HepG2 (cell line): ENCODE measurements around the gene ZSCAN23. TPM values are rescaled to one million over a fixed set of nuclear protein-coding genes. Genes with fewer than 3 reads are reported as not detected.

Source experiments
- ATAC-seq: fragments of 200-7000 bp; cut with Tn5 transposase; 3 replicates; pipeline ENCODE4 v1.9.1; 2020; ENCODE audit warnings: mild to moderate bottlenecking, moderate library complexity
- BruUV-seq: library from RNA; stranded (reverse); fragments of 400-500 nt; replicated peaks from 2 replicates; lab custom pipeline; 2021; lab: Mats Ljungman, UMichigan
- CTCF ChIA-PET: fragments of 300-600 bp; formaldehyde crosslinking; extraction: SDS; loops from one replicate; lab custom pipeline; 2021; ENCODE audit warnings: low total read pairs, inconsistent platforms, low intra/inter-chr PET ratio; lab: Yijun Ruan, JAX
- POLR2A ChIA-PET: fragments of 350-600 bp; sonication (Branson Sonifier 250); formaldehyde crosslinking; loops from one replicate; lab custom pipeline; 2020; ENCODE audit warnings: antibody characterized with exemption, inconsistent platforms; lab: Yijun Ruan, JAX
- DNase-seq: peaks from one replicate; pipeline ENCODE4 v3.0.0-alpha.2; 2015; ENCODE audit warnings: low spot score
- FAIRE-seq: peaks from 3 replicates; lab custom pipeline; 2011; peaks lifted over from hg19 to GRCh38; lab: Jason Lieb, UNC
- H2AFZ ChIP-seq: one replicate; pipeline ENCODE4 v1.6.1; 2011; ENCODE audit warnings: low read length, inconsistent platforms
- H3K27ac ChIP-seq: fragments of 300-600 bp; 3 replicates; pipeline ENCODE4 v1.8.0; 2011; ENCODE audit warnings: mixed run types, mild to moderate bottlenecking, mixed read lengths, low read length, inconsistent platforms; ENCODE audit not compliant: insufficient read depth; ENCODE audit errors: extremely low read length
- H3K27me3 ChIP-seq, 2 experiments: fragments of 200-600 bp in 1 of 2; 2 replicates in 1 of 2; 3 replicates in 1 of 2; pipeline versions ENCODE4 v1.6.0 to v1.8.0; 2011; ENCODE audit warnings: low read length in 2 of 2, mild to moderate bottlenecking in 2 of 2, moderate library complexity in 2 of 2, inconsistent platforms in 1 of 2; ENCODE audit not compliant: insufficient read depth in 2 of 2, control insufficient read depth in 1 of 2
- H3K36me3 ChIP-seq, 2 experiments: fragments of 200-600 bp in 1 of 2; replicated peaks in 1 of 2; 2 replicates in 1 of 2; 3 replicates in 1 of 2; pipeline versions ENCODE4 v1.5.1 to v1.8.0; 2011; ENCODE audit warnings: low read length in 2 of 2, inconsistent platforms in 1 of 2; ENCODE audit not compliant: insufficient read depth in 2 of 2, control insufficient read depth in 1 of 2
- H3K4me1 ChIP-seq: 2 replicates; pipeline ENCODE4 v1.5.1; 2012; ENCODE audit warnings: low read length, inconsistent platforms; ENCODE audit not compliant: insufficient read depth
- H3K4me2 ChIP-seq: 2 replicates; pipeline ENCODE4 v1.6.0; 2011; ENCODE audit warnings: low read depth, low read length, inconsistent platforms
- H3K4me3 ChIP-seq, 3 experiments: fragments of 200-600 bp in 1 of 3; sonication (generic), shearing (Covaris generic) in 1 of 3; replicated peaks in 1 of 3; 2 replicates each; pipeline ENCODE4 v1.5.1; 2011 to 2016; ENCODE audit warnings: low read length in 3 of 3, inconsistent platforms in 2 of 3, low read depth in 2 of 3, mild to moderate bottlenecking in 2 of 3, control low read depth in 1 of 3, mixed read lengths in 1 of 3; ENCODE audit not compliant: insufficient read depth in 1 of 3
- H3K79me2 ChIP-seq: one replicate; pipeline ENCODE4 v1.6.1; 2011; ENCODE audit warnings: low read length, inconsistent platforms; ENCODE audit not compliant: insufficient read depth
- H3K9ac ChIP-seq: 2 replicates; pipeline ENCODE4 v1.6.0; 2011; ENCODE audit warnings: mild to moderate bottlenecking, low read depth, low read length, inconsistent platforms; ENCODE audit not compliant: insufficient read depth
- H3K9me3 ChIP-seq: 2 replicates; pipeline ENCODE4 v1.5.1; 2012; ENCODE audit warnings: mild to moderate bottlenecking, low read length
- H4K20me1 ChIP-seq: 2 replicates; pipeline ENCODE4 v1.6.0; 2011; ENCODE audit warnings: inconsistent platforms, mild to moderate bottlenecking, low read length, moderate library complexity; ENCODE audit not compliant: insufficient read depth
- CHD2 ChIP-seq: IDR thresholded peaks from 2 replicates; pipeline ENCODE4 v1.6.1; 2011; ENCODE audit warnings: low read depth, low read length, improper control_type of control experiment
- RCOR2 ChIP-seq: IDR thresholded peaks from 2 replicates; pipeline ENCODE4 v1.6.1; 2016; ENCODE audit warnings: missing biosample characterization, missing genetic modification reagents
- REL ChIP-seq: sonication (generic); formaldehyde crosslinking; conservative IDR thresholded peaks from 2 replicates; pipeline ENCODE4 v1.8.0; 2022; ENCODE audit warnings: mild to moderate bottlenecking, missing genetic modification reagents, moderate library complexity
- ZBTB20 ChIP-seq: sonication (generic); formaldehyde crosslinking; IDR thresholded peaks from 2 replicates; pipeline ENCODE4 v1.8.1; 2023; ENCODE audit warnings: missing genetic modification reagents, low read depth, mild to moderate bottlenecking, borderline replicate concordance
- ZMAT3 ChIP-seq: sonication (generic); formaldehyde crosslinking; conservative IDR thresholded peaks from 2 replicates; pipeline ENCODE4 v1.7.0; 2021; ENCODE audit warnings: missing genetic modification reagents
- ZNF136 ChIP-seq: sonication (generic); formaldehyde crosslinking; IDR thresholded peaks from 2 replicates; pipeline ENCODE4 v1.8.1; 2022; ENCODE audit warnings: low read depth, mild to moderate bottlenecking, moderate library complexity, missing genetic modification reagents
- WGBS: methylation state at CpG from one replicate; pipeline ENCODE4 v1.1.6; 2017; ENCODE audit warnings: low lambda C conversion rate; 5-methylcytosine and 5-hydroxymethylcytosine counted together
- in situ Hi-C: cut with HindIII; loops from 2 replicates; pipeline ENCODE4 v1.10.0; 2017; ENCODE audit warnings: low pct_unique_long_range_greater_than_20kb; ENCODE audit not compliant: extremely low pct_ligation_motif_present
- intact Hi-C: fragments of 100-400 bp; cut with micrococcal nuclease; formaldehyde crosslinking; loops from one replicate; pipeline ENCODE4 v1.10.0; 2022; ENCODE audit not compliant: unreplicated experiment
- polyA plus RNA-seq, 8 experiments: library from polyadenylated mRNA; depleted of rRNA in 3 of 8; stranded (reverse) in 7 of 8; unstranded in 1 of 8; fragments of >200 nt; fragmentation: Illumina TruSeq in 4 of 8; extraction: Trizol in 4 of 8; gene quantifications; 2 replicates each; pipeline versions ENCODE4 v1.2.1 to v1.2.3, GENCODE V29; 2011 to 2016; ENCODE audit warnings: low read depth in 4 of 8, missing spikeins in 1 of 8, mixed read lengths in 1 of 8; ENCODE audit not compliant: insufficient read depth in 1 of 8
- total RNA-seq, 5 experiments: library from RNA; depleted of rRNA; stranded (reverse); fragments of >200 nt; fragmentation: Illumina TruSeq; extraction: Trizol; gene quantifications; 2 replicates each; pipeline ENCODE4 v1.2.3, GENCODE V29; 2016; ENCODE audit warnings: low read depth in 1 of 5
- TF ChIP-seq, protein P1 (sequence below): sonication (generic); formaldehyde crosslinking; IDR thresholded peaks from 2 replicates; pipeline ENCODE4 v1.4.0; 2020; ENCODE audit warnings: mild to moderate bottlenecking, missing genetic modification reagents
- TF ChIP-seq, protein P2 (sequence below): IDR thresholded peaks from 2 replicates; pipeline ENCODE4 v1.6.1; 2016; ENCODE audit warnings: low read depth, missing genetic modification reagents, missing compliant biosample characterization

Gene ZSCAN23
- total and polyA plus RNA-seq, 2 of the 13 experiments (the other 11 are each of a cell fraction or from before 2014, with no cell fraction given), result 0.29 to 1.2 TPM

- TF ChIP-seq, protein P1, sequence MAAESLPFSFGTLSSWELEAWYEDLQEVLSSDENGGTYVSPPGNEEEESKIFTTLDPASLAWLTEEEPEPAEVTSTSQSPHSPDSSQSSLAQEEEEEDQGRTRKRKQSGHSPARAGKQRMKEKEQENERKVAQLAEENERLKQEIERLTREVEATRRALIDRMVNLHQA (CRISPR knock-in tag), result no peak
- TF ChIP-seq ZNF136 (CRISPR knock-in tag) (no peak), REL (CRISPR knock-in tag) (no peak), RCOR2 (CRISPR knock-in tag) (no peak), ZBTB20 (CRISPR knock-in tag) (no peak), CHD2 (no peak), ZMAT3 (CRISPR knock-in tag) (no peak)
- TF ChIP-seq, protein P2, sequence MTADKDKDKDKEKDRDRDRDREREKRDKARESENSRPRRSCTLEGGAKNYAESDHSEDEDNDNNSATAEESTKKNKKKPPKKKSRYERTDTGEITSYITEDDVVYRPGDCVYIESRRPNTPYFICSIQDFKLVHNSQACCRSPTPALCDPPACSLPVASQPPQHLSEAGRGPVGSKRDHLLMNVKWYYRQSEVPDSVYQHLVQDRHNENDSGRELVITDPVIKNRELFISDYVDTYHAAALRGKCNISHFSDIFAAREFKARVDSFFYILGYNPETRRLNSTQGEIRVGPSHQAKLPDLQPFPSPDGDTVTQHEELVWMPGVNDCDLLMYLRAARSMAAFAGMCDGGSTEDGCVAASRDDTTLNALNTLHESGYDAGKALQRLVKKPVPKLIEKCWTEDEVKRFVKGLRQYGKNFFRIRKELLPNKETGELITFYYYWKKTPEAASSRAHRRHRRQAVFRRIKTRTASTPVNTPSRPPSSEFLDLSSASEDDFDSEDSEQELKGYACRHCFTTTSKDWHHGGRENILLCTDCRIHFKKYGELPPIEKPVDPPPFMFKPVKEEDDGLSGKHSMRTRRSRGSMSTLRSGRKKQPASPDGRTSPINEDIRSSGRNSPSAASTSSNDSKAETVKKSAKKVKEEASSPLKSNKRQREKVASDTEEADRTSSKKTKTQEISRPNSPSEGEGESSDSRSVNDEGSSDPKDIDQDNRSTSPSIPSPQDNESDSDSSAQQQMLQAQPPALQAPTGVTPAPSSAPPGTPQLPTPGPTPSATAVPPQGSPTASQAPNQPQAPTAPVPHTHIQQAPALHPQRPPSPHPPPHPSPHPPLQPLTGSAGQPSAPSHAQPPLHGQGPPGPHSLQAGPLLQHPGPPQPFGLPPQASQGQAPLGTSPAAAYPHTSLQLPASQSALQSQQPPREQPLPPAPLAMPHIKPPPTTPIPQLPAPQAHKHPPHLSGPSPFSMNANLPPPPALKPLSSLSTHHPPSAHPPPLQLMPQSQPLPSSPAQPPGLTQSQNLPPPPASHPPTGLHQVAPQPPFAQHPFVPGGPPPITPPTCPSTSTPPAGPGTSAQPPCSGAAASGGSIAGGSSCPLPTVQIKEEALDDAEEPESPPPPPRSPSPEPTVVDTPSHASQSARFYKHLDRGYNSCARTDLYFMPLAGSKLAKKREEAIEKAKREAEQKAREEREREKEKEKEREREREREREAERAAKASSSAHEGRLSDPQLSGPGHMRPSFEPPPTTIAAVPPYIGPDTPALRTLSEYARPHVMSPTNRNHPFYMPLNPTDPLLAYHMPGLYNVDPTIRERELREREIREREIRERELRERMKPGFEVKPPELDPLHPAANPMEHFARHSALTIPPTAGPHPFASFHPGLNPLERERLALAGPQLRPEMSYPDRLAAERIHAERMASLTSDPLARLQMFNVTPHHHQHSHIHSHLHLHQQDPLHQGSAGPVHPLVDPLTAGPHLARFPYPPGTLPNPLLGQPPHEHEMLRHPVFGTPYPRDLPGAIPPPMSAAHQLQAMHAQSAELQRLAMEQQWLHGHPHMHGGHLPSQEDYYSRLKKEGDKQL (CRISPR knock-in tag), result no peak
- Histone ChIP-seq H2AFZ (no peak overlapping the region), H3K9me3 (no peaks in the 10 kb centered on the region), H3K4me3 (no peak overlapping the region), H3K4me2 (no peak overlapping the region), H3K27ac (no peak overlapping the region), H3K4me1 (peaks cover 14% of the 10 kb centered on the region; the same call in 1 of the 2 replicates), H3K27me3 (peaks cover 0 to 5% of the 10 kb centered on the region in 2 experiments; a peak in 1 of 5 replicates), H4K20me1 (no peaks in the 10 kb centered on the region), H3K9ac (no peak overlapping the region), H3K36me3 (no peaks in the 10 kb centered on the region), H3K79me2 (no peaks in the 10 kb centered on the region)
- ATAC-seq, result no peak
- POLR2A ChIA-PET, result no interaction called here
- FAIRE-seq, result no peak
- DNase-seq, result no peak
- WGBS, result 71% methylated on average over 3 of the region's 3 CpGs
- CTCF ChIA-PET, result no interaction called here
- in situ Hi-C loops (no loop called here), intact Hi-C loops (no loop called here)
- BruUV-seq, result no TSS peak
Observed at GRCh38 chr6:28491984-28492317, 48.7 kb upstream of the ZSCAN23 start.
